22Rv1 (cell line): ENCODE results near the gene INSM2.

ENCODE experiments used
- CTCF ChIP-seq: fragments of 450-650 bp; IDR thresholded peaks from 2 replicates; pipeline ENCODE4 v1.5.1; 2017; ENCODE audit warnings: mild to moderate bottlenecking
- ZFX ChIP-seq: fragments of 450-650 bp; IDR thresholded peaks from 2 replicates; pipeline ENCODE4 v1.6.1; 2017; ENCODE audit warnings: antibody characterized with exemption, borderline replicate concordance

GRCh38 chr14:35503646-35504045 lies 30.3 kb upstream of the INSM2 start:
- TF ChIP-seq CTCF (no peak), ZFX (no peak)
